ENCODE results near the gene BCL7A.

- TF ChIP-seq CTCF (IDR thresholded peaks at IDR 0.05) (no peak), POLR2A (IDR thresholded peaks at IDR 0.05) (peak; percentile 87 to 92)
Observed at GRCh38 chr12:122078141-122079032, 56.7 kb downstream of the BCL7A start, which contains the start of gene MLXIP.

Measured in heart left ventricle (tissue), 13 donors.